AG08396 (cell line): ENCODE results near the gene ARF3.
A peak's percentile ranks its signal among the peaks of the same experiment; 100 is the strongest.

ENCODE experiments used
- DNase-seq: peaks from one replicate; pipeline ENCODE4 v3.0.0; 2012; ENCODE audit warnings: low spot score, mixed read lengths

The ARF3 gene

GRCh38 chr12:48966177-48966895 is 9.0 kb upstream of the ARF3 start:
- DNase-seq: no peak

DNA sequence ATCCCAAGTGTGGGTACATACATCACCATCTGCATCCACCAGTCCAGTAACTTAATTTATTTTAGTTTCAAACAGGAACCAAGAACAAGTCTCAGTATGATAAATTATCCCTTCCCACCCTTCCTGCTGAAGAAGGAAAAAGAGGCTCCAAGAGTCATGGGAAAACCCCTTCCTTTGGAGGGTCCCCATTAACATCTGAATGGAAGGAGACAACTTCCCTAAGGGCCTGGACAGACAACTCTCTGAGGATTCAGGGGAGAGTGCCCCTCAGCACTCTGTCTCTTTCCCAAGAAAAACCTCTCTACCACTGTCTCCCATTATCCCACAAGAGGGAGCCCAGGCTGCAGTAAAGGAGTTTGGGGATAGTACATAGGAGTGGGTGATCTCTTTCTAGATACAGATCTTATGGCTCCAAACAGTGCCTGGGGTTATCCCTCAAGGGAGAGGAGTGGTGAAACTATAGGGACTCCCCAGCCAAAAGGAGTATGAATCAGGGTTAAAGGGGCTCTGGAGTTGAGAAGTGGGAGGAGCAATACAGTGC is 8.1 kb upstream of the ARF3 start:
- DNase-seq: peak; percentile 53

DNA sequence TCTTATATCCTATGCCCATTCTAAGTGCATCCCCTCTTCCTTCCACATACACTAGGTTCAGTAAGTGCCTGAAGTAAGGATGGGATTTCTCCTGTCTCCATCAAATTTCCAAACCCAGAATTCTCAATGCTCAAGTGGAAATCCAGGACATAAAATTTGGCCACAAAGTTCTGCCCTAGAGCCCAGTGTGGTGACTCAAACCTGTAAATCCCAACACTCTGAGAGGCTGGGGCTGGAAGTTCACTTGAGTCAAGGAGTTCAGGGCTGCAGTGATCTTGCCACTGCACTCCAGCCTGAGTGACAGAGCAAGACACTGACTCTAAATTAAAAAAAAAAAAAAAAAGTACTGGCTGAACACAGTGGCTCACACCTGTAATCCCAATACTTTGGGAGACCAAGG is 4.5 kb upstream of the ARF3 start:
- peak; percentile 13 for DNase-seq

- peak; percentile 12 for DNase-seq
Measured at GRCh38 chr12:48961331-48961730, 4.0 kb upstream of the ARF3 start.

- DNase-seq: no peak
Measured at GRCh38 chr12:48960834-48961233, 3.5 kb upstream of the ARF3 start.

DNA sequence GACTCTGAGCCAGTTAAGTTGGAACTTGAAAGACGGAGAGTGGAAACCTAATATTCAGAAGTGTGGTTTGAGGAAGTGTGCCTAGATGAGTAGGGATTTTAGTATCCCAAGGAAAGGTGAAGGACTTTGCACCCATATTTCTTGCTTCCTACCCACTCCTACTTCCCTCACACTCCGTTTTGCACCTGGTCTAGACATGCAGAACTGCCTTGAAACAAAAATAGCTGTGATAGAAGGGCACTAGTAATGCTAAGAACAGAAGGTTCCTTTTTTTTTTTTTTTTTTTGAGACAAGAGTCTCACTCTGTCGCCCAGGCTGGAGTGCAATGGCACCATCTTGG is 732 bp upstream of the ARF3 start:
- no peak for DNase-seq

GRCh38 chr12:48956279-48957140 is 777 bp downstream of the ARF3 start:
- DNase-seq: peak; percentile 92

DNA sequence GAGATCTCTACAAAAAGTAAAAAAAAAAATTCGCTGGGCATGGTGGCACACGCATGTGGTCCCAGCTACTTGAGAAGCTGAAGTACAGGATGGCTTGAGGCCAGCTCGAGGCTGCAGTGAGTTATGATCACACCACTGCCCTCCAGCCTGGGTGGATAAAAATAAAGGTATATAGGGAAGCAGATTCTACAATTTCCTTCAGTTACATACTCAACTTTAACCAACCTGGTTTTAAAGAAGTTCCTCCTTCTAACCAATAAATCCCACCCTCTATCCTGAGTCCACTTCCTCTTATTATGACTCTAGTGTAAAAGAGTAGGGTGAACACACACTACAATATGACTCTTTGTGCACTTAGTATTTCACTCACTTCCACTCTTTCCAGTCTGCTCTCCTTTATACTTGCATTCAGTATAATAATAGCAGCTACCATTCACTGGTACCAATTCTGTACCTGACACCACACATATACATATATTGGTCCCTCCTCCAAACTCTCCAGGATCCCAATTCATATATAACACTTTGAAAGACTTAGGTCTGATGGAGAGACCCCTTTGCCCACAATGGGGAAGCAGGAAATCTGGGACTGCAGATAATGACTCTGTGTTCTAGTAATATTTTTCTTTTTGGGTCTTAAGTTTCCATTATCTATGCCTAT is 2.3 kb downstream of the ARF3 start:
- no peak for DNase-seq

DNA sequence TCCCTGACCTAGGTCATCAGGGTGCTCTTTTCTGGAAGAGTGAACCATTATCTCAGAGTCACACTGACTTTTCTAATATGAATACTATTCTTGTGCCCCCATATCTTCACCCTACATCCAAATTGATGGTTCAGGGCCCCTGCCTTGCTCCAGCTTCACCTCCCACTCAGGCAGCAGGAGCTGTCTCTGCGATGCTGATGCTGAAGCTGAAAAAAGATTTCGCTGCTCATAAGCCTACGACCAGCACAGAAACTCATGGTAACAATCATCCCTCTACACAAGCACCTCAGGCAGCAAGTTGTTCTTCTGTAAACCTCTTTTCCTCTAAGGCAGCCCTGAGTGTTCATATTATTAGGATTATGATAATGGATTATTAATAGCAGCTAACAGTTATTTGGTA is 3.2 kb downstream of the ARF3 start:
- no peak for DNase-seq

GRCh38 chr12:48952691-48953090 is 4.6 kb downstream of the ARF3 start:
- DNase-seq: no peak

- DNase-seq: no peak
Measured at GRCh38 chr12:48947727-48948126, 9.6 kb downstream of the ARF3 start.

DNA sequence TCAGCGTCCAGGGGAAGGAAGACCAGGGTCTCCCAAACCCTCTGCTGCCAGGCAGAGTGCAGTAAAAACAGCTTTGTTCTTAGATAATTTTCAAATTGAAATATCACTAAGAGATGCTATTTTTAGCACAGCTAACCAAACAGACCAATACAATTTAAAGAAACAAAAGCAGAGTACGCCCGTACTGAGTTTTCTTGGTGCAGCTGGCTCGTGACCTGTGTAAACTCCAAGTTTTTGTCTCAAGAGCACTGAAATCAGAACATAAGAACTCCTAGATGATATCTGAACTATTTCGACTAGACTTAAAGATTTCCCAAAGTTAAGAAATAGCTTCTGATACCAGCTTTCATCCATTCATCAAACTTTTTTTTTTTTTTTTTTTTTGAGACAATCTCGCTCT is 10.3 kb downstream of the ARF3 start:
- DNase-seq: no peak

- DNase-seq: no peak
Measured at GRCh38 chr12:48946205-48946604, 11.1 kb downstream of the ARF3 start.

GRCh38 chr12:48943221-48943620 is 14.1 kb downstream of the ARF3 start:
- DNase-seq: no peak

GRCh38 chr12:48940181-48940580 is 17.1 kb downstream of the ARF3 start:
- no peak for DNase-seq

GRCh38 chr12:48938805-48939204 is 18.5 kb downstream of the ARF3 start:
- DNase-seq: no peak

DNA sequence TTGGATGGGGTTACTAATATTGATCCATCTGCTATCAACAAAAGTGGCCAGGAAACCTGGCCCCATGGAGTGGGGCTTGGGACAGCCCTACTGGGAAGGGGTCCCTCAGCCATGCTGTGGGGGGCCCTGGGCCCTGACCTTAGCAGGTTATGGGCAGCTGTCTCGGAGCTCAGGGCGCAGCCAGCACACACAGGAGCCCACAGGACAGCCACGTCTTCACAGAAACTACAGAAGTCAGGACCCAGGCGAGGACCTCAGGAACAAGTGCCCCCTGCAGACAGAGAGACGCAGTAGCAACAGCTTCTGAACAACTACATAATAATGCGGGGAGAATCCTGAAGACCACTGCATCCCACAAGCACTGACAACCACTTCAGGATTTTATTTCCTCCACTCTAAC is 20.1 kb downstream of the ARF3 start:
- no peak for DNase-seq

DNA sequence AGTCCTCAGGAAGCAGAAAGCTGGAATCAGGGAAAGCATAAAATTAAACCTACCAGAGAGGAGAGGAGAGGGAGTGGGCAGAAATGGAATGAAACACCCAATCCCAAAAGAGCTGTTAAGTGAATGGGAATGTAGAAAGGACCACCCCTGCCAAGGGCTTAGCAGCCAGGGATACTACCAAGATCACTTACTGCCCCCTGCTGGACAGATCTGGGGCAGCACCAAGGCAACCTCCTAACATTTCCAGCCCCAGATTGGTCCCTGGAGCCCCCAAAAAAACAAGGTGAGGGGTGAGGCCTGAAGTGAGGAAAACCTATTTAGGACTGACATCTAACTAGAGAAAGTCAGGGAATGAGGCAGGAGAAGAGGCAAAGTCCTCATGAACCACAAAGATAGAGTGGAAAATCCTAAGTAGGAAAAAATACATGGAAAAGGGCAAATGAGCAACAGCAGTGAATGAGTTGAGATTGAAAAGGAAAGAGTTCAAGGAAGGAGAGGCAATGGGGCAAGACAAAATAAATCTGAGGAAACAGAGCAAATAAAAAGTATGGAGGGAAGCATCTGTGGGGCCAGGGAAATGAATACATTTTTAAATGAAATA is 20.8 kb downstream of the ARF3 start:
- peak; percentile 87 for DNase-seq

GRCh38 chr12:48934312-48934706 is 23.0 kb downstream of the ARF3 start:
- no peak for DNase-seq

DNA sequence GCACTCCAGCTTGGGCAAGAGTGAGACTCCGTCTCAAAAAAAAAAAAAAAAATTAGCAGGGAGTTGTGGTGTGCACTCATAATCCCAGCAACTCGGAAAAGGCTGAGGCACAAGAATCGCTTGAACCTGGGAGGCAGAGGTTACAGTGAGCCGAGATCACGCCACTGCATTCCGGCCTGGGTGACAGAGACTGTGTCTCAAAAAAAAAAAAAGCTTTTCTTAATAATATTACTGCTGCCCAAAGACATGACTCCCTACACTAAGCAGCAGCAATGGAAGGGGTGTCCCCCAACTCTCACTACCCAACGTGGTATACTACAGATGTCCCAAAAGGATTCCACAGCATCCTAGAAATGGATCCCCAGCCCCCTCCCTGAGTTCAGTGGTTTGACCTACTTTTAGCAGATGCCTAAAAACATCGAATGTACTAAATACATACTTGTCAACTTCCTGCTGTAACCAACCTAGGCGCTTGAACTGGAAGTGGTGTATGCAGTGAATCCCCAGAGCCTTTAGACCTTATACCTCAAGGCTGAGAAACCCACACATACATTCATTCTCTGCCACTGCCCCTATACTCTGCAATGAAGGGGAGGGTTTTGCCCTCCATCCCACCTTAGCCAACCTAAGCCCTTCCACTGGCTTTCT is 23.5 kb downstream of the ARF3 start:
- DNase-seq: no peak

GRCh38 chr12:48932878-48933277 is 24.4 kb downstream of the ARF3 start:
- no peak for DNase-seq

DNA sequence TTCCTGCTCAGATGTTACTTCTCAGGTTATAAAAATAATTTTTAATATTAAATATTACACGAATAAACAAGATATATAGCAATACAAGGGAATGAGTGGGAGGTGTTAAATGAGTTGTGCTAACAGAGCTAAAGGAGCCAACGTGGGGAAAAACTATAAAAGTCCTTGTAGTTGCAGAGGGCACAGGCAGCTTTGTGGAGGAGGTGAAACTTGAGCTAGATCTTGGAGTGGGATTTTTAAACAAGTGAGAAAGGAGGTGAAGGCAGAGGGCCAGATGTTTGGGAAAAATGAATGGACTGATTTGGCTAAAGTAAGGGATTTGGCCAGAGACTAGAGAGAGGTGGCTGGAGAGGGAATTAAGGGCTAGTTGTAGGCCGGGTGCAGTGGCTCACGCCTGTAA is 26.8 kb downstream of the ARF3 start:
- no peak for DNase-seq
